Mesothelial cell of epicardium (in vitro differentiated cells): Measurements from ENCODE around the gene PACSIN1. TPM values are rescaled to one million over a fixed set of nuclear protein-coding genes. Genes with fewer than 3 reads are reported as not detected.
A peak's percentile ranks its signal among the peaks of the same experiment; 100 is the strongest.

Source experiments
- DNase-seq, 2 experiments: peaks; one replicate each; pipeline ENCODE4 v3.0.0; 2021; ENCODE audit warnings: low spot score in 2 of 2; ENCODE audit not compliant: unreplicated experiment in 2 of 2
- H3K27ac Mint-ChIP-seq: 2 replicates; pipeline ENCODE4 v1.8.0; 2021; ENCODE audit warnings: mixed read lengths
- H3K27me3 Mint-ChIP-seq: 2 replicates; pipeline ENCODE4 v1.8.0; 2021; ENCODE audit warnings: low read depth, mixed read lengths
- H3K36me3 Mint-ChIP-seq: 2 replicates; pipeline ENCODE4 v1.8.0; 2021; ENCODE audit warnings: mixed read lengths
- H3K4me1 Mint-ChIP-seq: 2 replicates; pipeline ENCODE4 v1.8.0; 2021; ENCODE audit warnings: mixed read lengths
- H3K4me3 Mint-ChIP-seq: 2 replicates; pipeline ENCODE4 v1.8.0; 2021; ENCODE audit warnings: mild to moderate bottlenecking, moderate library complexity, mixed read lengths
- H3K9me3 Mint-ChIP-seq: 2 replicates; pipeline ENCODE4 v1.8.0; 2021; ENCODE audit warnings: mixed read lengths
- total RNA-seq: library from RNA; stranded (reverse); gene quantifications from 3 replicates; pipeline ENCODE4 v1.2.1, GENCODE V29; 2021
- TF ChIP-seq, protein P1 (sequence below): fragments of 200-600 bp; sonication (generic); IDR thresholded peaks from one replicate; pipeline ENCODE4 v1.5.0; 2021; ENCODE audit warnings: antibody characterized with exemption; ENCODE audit not compliant: unreplicated experiment

PACSIN1 gene
- total RNA-seq, 1 donor from 2014 or later = 3.3 TPM

- no peak overlapping the region for H3K4me3 Mint-ChIP-seq
- H3K9me3 Mint-ChIP-seq = no peaks in the 10 kb centered on the region
- H3K27ac Mint-ChIP-seq = no peak overlapping the region
- H3K36me3 Mint-ChIP-seq = no peaks in the 10 kb centered on the region
- peaks cover 10% of the 10 kb centered on the region for H3K4me1 Mint-ChIP-seq
- no peaks in the 10 kb centered on the region for H3K27me3 Mint-ChIP-seq
- no peak for DNase-seq
- TF ChIP-seq, protein P1, sequence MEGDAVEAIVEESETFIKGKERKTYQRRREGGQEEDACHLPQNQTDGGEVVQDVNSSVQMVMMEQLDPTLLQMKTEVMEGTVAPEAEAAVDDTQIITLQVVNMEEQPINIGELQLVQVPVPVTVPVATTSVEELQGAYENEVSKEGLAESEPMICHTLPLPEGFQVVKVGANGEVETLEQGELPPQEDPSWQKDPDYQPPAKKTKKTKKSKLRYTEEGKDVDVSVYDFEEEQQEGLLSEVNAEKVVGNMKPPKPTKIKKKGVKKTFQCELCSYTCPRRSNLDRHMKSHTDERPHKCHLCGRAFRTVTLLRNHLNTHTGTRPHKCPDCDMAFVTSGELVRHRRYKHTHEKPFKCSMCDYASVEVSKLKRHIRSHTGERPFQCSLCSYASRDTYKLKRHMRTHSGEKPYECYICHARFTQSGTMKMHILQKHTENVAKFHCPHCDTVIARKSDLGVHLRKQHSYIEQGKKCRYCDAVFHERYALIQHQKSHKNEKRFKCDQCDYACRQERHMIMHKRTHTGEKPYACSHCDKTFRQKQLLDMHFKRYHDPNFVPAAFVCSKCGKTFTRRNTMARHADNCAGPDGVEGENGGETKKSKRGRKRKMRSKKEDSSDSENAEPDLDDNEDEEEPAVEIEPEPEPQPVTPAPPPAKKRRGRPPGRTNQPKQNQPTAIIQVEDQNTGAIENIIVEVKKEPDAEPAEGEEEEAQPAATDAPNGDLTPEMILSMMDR = no peak
Measured at GRCh38 chr6:34489207-34489805, 23.4 kb downstream of the PACSIN1 start.

GRCh38 chr6:34490390-34491090 is 24.7 kb downstream of the PACSIN1 start:
- Mint-ChIP-seq H3K27ac (peak overlapping the region; percentile 44), H3K9me3 (no peaks in the 10 kb centered on the region), H3K27me3 (no peaks in the 10 kb centered on the region), H3K36me3 (no peaks in the 10 kb centered on the region), H3K4me3 (no peak overlapping the region), H3K4me1 (peaks cover 8% of the 10 kb centered on the region)
- no peak for DNase-seq
- TF ChIP-seq, protein P1 = no peak

- no peak for DNase-seq
- TF ChIP-seq, protein P1 = no peak
- Mint-ChIP-seq H3K36me3 (no peaks in the 10 kb centered on the region), H3K27ac (peak overlapping the region; percentile 44), H3K4me3 (no peak overlapping the region), H3K9me3 (no peaks in the 10 kb centered on the region), H3K27me3 (no peaks in the 10 kb centered on the region), H3K4me1 (peaks cover 8% of the 10 kb centered on the region)
Measured at GRCh38 chr6:34491091-34491430, 25.2 kb downstream of the PACSIN1 start.

- no peaks in the 10 kb centered on the region for H3K36me3 Mint-ChIP-seq
- no peak overlapping the region for H3K4me3 Mint-ChIP-seq
- H3K9me3 Mint-ChIP-seq = no peaks in the 10 kb centered on the region
- TF ChIP-seq, protein P1 = no peak
- no peak for DNase-seq
- H3K4me1 Mint-ChIP-seq = peaks cover 8% of the 10 kb centered on the region
- no peak overlapping the region for H3K27ac Mint-ChIP-seq
- no peaks in the 10 kb centered on the region for H3K27me3 Mint-ChIP-seq
Measured at GRCh38 chr6:34493344-34493743, 27.5 kb downstream of the PACSIN1 start.

- DNase-seq = no peak
- no peaks in the 10 kb centered on the region for H3K36me3 Mint-ChIP-seq
- H3K27me3 Mint-ChIP-seq = no peaks in the 10 kb centered on the region
- H3K4me1 Mint-ChIP-seq = peaks cover 8% of the 10 kb centered on the region
- no peak overlapping the region for H3K4me3 Mint-ChIP-seq
- TF ChIP-seq, protein P1 = no peak
- peaks cover 2% of the 10 kb centered on the region for H3K9me3 Mint-ChIP-seq
- H3K27ac Mint-ChIP-seq = no peak overlapping the region
Measured at GRCh38 chr6:34494973-34495372, 29.1 kb downstream of the PACSIN1 start.
